B cell (primary cell): ENCODE data around the gene MOK.

Experiments used
- EZH2 ChIP-seq: IDR thresholded peaks from 2 replicates; pipeline ENCODE4 v1.6.1; 2012; ENCODE audit warnings: borderline replicate concordance, low read depth, mild to moderate bottlenecking, moderate library complexity, low read length; ENCODE audit not compliant: insufficient read depth, poor library complexity, severe bottlenecking
- TF ChIP-seq, protein P1 (sequence below): fragments of 200-600 bp; IDR thresholded peaks from one replicate; pipeline ENCODE4 v1.8.0; 2022; ENCODE audit warnings: antibody characterized with exemption, mild to moderate bottlenecking

DNA sequence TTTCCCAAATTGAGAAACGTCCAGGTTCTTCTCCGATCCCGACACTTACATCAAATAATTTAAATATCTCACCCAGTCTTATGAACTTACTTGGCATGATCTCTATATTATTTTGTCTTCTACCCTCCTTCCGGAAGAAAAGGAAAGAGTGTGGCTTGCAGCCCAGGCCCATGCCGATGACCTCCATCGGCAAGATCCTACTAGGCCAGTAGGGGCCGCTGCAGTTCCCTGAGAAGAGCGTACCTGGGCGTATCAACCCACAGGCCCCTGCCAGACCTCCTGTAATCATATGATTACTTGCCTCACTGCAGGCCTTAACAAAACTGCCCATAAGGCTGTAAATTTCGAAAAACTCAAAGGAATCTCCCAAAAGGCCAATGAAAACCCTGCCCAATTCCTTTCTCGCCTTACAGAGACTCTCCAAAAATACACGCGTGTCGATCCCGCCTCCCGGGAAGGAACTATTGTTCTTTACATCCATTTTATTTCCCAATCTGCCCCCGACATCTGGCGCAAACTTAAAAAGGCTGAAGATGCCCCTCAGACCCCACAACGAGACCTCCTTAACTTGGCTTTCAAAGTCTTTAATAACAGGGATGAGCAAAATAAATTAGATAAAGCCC, 69.6 kb downstream of the MOK start:
- TF ChIP-seq, protein P1, sequence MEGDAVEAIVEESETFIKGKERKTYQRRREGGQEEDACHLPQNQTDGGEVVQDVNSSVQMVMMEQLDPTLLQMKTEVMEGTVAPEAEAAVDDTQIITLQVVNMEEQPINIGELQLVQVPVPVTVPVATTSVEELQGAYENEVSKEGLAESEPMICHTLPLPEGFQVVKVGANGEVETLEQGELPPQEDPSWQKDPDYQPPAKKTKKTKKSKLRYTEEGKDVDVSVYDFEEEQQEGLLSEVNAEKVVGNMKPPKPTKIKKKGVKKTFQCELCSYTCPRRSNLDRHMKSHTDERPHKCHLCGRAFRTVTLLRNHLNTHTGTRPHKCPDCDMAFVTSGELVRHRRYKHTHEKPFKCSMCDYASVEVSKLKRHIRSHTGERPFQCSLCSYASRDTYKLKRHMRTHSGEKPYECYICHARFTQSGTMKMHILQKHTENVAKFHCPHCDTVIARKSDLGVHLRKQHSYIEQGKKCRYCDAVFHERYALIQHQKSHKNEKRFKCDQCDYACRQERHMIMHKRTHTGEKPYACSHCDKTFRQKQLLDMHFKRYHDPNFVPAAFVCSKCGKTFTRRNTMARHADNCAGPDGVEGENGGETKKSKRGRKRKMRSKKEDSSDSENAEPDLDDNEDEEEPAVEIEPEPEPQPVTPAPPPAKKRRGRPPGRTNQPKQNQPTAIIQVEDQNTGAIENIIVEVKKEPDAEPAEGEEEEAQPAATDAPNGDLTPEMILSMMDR: peak; percentile 83
- TF ChIP-seq EZH2: no peak
